ENCODE measurements around the gene ZNF764. TPM values are rescaled to one million over a fixed set of nuclear protein-coding genes. Genes with fewer than 3 reads are reported as not detected.

ZNF764 gene
- total RNA-seq = 10 to 100 TPM in 3 of 4 donors, 1 to 10 TPM in 1; 9.3 to 15.4 (median 11.8) TPM

GRCh38 chr16:30557957-30558788 is at the start of gene ZNF764:
ZNF764 (minus strand) TSS chr16:30558374; CDS start chr16:30558182, 192 bp downstream.
- 0% methylated on average over 36 to 45 of the region's 74 CpGs for WGBS, 2 donors
- H3K36me3 ChIP-seq = peaks cover 11% of the 10 kb centered on the region in 2 donors
- H3K9me3 ChIP-seq = no peaks in the 10 kb centered on the region
- TF ChIP-seq CTCF (IDR thresholded peaks at IDR 0.05) (peak in 1 of 6 experiments; percentile 6), POLR2A (IDR thresholded peaks at IDR 0.05) (peak in 1 of 2 donors; percentile 59)
- peak within 1 kb of the TSS; percentile 88 to 99 (median 95) for H3K4me3 ChIP-seq (replicated peaks in 1 of 3)
- peaks cover 11 to 16% of the 10 kb centered on the region in 2 donors for H3K4me1 ChIP-seq
- peak within 1 kb of the TSS; percentile 66 to 92 (median 89) for H3K27ac ChIP-seq
- DNase-seq = peak; percentile 99
- intact Hi-C loops (cut with DNase I) = no loop called here
- no peaks in the 10 kb centered on the region for H3K27me3 ChIP-seq

GRCh38 chr16:30606004-30606403 is 47.8 kb upstream of the ZNF764 start:
- 93 to 98% methylated on average over 3 of the region's 3 CpGs for WGBS, 2 donors
- intact Hi-C loops (cut with DNase I) = loop anchor here (10.0 kb wide), 1 partner anchor 161 kb away; the partner anchor contains the start of gene SEPHS2
- H3K27me3 ChIP-seq = no peaks in the 10 kb centered on the region
- no peak overlapping the region for H3K4me3 ChIP-seq (replicated peaks in 1 of 3)
- H3K36me3 ChIP-seq = peaks cover 32 to 37% of the 10 kb centered on the region in 2 donors
- H3K9me3 ChIP-seq = no peaks in the 10 kb centered on the region
- peaks cover 0 to 9% of the 10 kb centered on the region in 2 donors for H3K4me1 ChIP-seq
- no peak for DNase-seq
- TF ChIP-seq POLR2A (IDR thresholded peaks at IDR 0.05) (no peak), CTCF (IDR thresholded peaks at IDR 0.05) (no peak)
- no peak overlapping the region for H3K27ac ChIP-seq

- Histone ChIP-seq H3K36me3 (peaks cover 32 to 37% of the 10 kb centered on the region in 2 donors), H3K4me3 (replicated peaks in 1 of 3) (no peak overlapping the region), H3K4me1 (peaks cover 0 to 9% of the 10 kb centered on the region in 2 donors), H3K27me3 (no peaks in the 10 kb centered on the region), H3K27ac (no peak overlapping the region), H3K9me3 (no peaks in the 10 kb centered on the region)
- intact Hi-C loops (cut with DNase I) = loop anchor here (10.0 kb wide), 1 partner anchor 160 kb away; the partner anchor contains the start of gene SEPHS2
- TF ChIP-seq POLR2A (IDR thresholded peaks at IDR 0.05) = no peak
- no peak for DNase-seq
- WGBS, 2 donors = 84 to 97% methylated on average over 13 to 15 of the region's 15 CpGs
Observed at GRCh38 chr16:30605158-30605557, 47.0 kb upstream of the ZNF764 start.

- peaks cover 32 to 37% of the 10 kb centered on the region in 2 donors for H3K36me3 ChIP-seq
- intact Hi-C loops (cut with DNase I) = loop anchor here (10.0 kb wide), 1 partner anchor 160 kb away; the partner anchor contains the start of gene SEPHS2
Observed at GRCh38 chr16:30604316-30604947, 46.3 kb upstream of the ZNF764 start.

More at GRCh38 chr16:30604316-30604947, 46.3 kb upstream of the ZNF764 start:
- no peak for DNase-seq
- TF ChIP-seq CTCF (IDR thresholded peaks at IDR 0.05) (no peak), POLR2A (IDR thresholded peaks at IDR 0.05) (no peak)
- WGBS, 2 donors = 92 to 95% methylated on average over 42 to 49 of the region's 49 CpGs
- Histone ChIP-seq H3K27ac (no peak overlapping the region), H3K4me1 (peaks cover 0 to 9% of the 10 kb centered on the region in 2 donors), H3K4me3 (replicated peaks in 1 of 3) (no peak overlapping the region), H3K27me3 (no peaks in the 10 kb centered on the region), H3K9me3 (no peaks in the 10 kb centered on the region)

Data from thyroid gland (tissue), 4 donors.